Ureter (tissue), 1 donor: ENCODE data around the gene CKLF. TPM values are rescaled to one million over a fixed set of nuclear protein-coding genes. Genes with fewer than 3 reads are reported as not detected.
"Not testable (repeated sequence)": the region's sequence is repeated elsewhere in the genome, so short reads cannot be mapped to it uniquely, and the experiment has no call there.

Experiments
- DNase-seq: peaks from one replicate; pipeline ENCODE4 v3.0.0-alpha.2; 2020; ENCODE audit warnings: low spot score
- total RNA-seq: library from RNA; stranded (reverse); gene quantifications from one replicate; pipeline ENCODE4 v1.2.4, GENCODE V29; 2023
- donor health status: DM: yes; HTN: yes; CAD: no.

CKLF gene
- total RNA-seq, 1 donor from 2014 or later: 34.0 TPM

GRCh38 chr16:66542396-66542795 is 10.0 kb upstream of the CKLF start:
- no peak for DNase-seq

GRCh38 chr16:66543541-66543940 is 8.8 kb upstream of the CKLF start:
- DNase-seq: no peak

DNA sequence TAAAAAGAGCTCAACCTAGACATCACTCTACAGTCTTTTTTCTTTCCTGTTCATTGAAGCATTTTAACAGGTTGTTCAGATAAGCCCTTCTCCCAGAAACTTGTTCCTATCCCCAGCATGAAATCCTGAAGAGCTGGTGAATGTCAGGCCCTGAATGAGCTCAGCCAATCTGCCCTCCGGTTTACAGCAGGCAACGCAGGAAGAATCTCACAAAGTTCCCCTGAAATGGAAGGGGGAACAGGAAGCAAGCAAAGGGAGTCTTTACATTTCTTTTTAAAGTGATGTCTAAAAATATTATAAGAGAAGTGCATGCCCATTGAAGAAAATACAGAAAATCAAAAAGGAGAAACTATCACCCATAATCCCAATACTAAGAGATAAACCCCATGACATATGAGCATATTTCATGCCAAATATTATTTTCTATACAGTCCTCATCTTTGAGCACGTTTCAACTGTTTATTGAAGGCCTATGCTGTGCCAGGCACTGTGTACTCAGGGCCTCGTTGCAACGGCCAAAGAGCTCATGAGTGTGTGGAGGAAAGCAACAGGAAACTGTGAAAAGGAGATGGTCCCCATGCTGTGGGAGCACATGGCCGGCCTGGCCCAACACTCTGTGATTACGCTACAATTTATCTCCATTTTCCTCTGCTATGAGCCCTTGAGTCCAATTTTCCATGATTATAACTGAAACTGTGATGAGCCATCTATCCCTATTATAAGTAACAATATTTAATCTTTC is 8.2 kb upstream of the CKLF start:
- DNase-seq: no peak

GRCh38 chr16:66547101-66547989 is 5.0 kb upstream of the CKLF start:
- no peak for DNase-seq

- DNase-seq: no peak
These were observed 4.3 kb upstream of the CKLF start for GRCh38 chr16:66548068-66548467.

DNA sequence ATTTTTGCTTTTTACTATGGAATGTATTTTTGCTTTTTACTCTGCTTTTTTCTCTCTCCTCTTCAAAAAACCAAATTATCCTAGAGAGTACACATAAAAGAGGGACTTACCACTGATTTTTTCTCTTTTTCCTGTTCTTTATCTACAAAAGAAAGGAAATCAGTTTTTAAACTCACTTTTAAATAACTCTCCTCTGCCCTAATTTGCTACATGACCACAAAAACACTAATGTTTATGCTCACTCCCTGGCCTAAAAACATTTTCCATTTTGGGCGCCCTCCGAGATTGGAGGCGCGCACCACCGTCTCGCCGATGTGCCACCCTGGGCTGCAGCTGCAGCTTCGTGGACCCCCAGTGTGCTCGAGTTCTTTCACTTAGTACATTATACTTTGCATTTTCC is 3.5 kb upstream of the CKLF start:
- DNase-seq: no peak

DNA sequence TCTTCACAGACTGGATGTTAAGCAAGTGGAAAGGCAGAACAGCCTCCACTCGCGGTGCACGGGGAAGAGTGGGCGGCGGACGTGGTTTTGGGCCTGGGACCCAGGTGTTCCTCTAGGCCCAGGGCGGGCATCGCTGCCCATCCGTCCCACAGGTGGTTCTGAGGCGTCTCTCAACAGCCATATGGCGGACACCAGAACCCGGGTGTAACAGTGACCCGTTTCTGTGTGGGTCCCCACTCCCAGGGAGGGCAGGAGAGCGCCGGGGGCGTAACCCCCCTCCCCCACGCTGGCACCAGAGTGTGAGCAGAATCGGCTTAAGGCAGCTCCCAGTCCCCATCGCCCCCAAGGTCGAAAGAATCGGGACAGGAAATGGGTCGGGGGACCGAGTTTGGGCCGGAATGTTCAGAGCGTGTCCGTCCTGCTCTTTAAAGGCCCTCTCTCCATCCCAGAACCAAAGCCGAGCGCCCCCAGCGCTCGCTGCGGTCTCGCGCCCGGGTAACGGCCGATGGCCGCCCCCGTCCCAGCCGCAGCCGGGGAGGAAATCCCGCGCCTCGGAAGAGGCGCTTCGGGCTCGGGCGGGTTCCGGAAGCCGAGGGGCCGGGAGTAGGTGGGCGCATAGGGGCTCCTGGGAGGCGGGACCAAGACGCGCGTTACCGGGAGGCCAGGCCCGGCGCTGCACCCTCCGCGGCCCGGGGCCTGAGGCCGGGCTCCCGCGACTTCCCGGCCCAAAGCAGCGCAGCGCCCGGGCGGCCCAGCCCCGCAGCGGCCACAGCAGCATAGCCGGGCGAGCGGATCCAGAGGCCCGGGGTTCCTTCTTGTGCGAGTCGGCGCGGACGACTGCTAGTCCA is 2.9 kb upstream of the CKLF start, which contains the start of gene TK2:
TK2 (minus strand) TSS at position 839 of the 848 bp plus-strand sequence; CDS start at position 778, 61 bp downstream.
- DNase-seq: peak; percentile 62

DNA sequence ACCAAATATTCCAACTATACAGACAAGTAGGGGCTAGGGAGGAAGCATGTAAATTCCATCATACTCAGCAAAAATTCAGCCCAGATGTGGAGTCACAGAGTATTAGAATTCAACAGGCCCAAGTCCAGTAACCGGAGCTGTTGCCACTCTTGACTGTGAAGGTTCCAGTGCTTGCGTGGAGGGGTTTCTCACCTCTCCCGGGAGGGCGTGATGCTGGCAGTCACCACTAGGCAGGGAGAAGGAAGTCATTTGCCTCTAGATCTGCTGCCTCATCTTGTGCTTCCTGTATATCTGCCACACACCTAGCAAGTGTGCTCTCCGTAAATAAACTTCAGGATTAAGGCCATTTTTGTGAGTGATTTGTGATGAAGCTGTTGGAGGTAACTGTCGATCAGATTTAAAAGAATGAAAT is 1.0 kb upstream of the CKLF start:
- DNase-seq: no peak

GRCh38 chr16:66551788-66552285 is 539 bp upstream of the CKLF start:
- no peak for DNase-seq

- no peak for DNase-seq
These were observed 847 bp downstream of the CKLF start for GRCh38 chr16:66553223-66553622.

GRCh38 chr16:66554021-66554420 is 1.6 kb downstream of the CKLF start:
- no peak for DNase-seq

DNA sequence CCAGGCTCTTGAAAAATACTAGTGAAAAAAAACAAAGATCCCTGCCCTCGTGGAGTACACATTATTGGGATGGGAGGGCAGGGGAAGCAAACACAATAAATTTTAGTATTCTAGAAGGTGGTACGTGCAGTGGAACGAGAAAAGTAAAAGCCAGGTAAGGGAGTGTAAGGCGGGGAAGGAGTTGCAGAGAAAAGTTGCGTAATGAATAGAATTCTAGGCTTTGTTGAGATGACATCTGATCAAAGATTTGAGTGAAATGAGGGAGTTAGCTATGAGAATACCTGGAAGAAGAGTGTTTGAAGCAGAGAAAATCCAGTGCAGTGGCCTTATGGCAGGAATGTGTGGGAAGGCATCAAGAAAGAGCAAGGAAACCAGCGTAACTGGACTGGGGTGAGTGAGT is 2.1 kb downstream of the CKLF start:
- DNase-seq: no peak

- no peak for DNase-seq
These were observed 7.7 kb downstream of the CKLF start for GRCh38 chr16:66560107-66560506.

DNA sequence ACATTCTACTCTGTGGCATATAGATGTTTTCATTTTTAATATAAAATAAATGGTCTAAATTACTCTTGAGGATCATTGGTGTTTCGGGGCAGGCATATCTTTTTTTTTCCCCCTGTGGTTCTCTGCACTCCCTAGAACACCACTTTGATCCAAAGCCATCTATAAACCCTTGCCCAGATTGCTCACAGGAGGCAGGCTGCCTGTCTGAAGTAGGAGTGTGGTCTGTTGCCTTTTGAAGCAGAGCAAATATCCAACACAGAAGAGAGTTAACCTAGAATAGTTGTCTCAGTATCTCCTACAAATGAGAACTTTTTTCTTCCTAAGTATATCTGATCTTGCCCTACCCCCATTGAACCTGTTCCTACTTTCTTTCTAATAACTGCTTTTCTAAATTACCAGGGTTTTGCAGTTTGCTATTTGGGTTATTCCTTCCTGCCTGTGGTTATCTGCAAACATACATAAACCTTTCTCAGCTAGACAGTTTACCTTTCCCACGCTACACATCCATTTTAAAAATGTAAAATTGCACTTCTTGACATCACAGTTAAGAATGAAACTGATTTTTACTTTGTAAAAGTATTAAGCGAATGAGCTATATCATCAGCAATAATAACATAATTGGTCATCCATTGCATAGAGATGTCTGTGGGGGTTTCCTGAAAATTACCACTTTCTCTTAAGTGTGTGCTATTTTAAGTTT is 9.2 kb downstream of the CKLF start:
- DNase-seq: no peak

DNA sequence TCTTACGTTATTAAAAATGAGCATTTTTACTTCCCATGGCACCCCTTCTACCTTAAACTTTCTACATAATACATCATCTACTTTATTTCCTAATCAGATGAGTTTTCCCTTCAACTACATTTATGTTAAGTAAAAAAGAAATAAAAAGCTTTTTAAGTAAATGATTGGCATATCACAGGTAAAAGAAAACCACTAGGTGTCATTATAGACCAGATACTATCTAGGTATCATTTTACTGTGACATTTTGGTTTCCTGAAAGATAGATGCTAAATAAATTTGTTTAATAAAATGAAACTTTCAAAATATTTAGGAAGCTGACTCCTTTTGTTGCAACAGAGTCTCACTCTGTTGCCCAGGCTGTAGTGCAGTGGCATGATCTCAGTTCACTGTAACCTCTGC is 10.0 kb downstream of the CKLF start:
- no peak for DNase-seq

GRCh38 chr16:66562986-66563385 is 10.6 kb downstream of the CKLF start:
- no peak for DNase-seq

DNA sequence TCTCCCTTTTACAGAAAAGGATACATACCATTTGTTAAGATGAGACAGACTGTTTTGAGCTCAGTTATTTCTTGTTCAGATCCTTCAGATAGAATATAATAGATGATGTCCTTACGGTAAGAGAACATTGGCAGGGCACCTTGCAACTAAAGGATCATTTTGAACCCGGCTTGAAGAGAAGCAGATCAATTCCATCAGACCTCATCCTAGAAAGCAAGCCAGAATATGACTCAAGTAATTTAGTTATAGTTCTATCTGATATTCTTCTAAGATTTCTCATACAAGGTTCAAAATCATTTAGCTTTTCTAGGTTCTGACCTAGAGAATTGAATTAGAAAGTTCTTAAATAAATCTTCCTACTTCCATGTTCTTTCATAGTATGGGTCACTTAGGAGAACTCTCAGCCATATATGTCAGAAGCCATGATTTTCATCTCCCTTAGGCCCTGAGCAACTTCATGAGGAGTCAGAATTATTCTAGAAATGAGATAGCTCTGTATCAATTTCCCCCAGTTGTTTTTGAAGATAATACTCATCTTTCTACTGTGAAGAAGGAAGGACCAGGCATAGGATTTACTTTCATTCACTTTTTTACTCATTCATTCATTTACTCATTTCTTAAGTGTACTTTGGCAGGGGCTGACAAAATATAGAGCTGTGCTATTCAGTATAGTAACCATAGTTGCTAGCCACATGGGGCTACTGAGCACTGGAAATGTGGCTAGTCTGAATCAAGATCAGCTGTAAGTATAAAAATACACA is 11.4 kb downstream of the CKLF start:
- DNase-seq: no peak

GRCh38 chr16:66566051-66566901 is 13.9 kb downstream of the CKLF start, which contains the start of gene CMTM1:
CMTM1 (plus strand) TSS chr16:66566439; CDS start chr16:66566514, 75 bp downstream.
- no peak for DNase-seq

DNA sequence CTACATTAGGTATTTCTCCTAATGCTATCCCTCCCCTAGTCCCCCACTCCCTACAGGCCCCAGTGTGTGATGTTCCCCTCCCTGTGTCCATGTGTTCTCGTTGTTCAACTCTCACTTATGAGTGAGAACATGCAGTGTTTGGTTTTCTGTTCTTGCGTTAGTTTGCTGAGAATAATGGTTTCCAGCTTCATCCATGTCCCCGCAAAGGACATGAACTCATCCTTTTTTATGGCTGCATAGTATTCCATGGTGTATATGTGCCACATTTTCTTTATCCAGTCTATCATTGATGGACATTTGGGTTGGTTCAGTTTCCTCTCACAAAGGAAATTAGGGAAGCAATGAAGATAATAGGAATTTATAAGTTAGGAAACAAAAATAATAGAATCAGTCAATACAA is 14.9 kb downstream of the CKLF start:
- DNase-seq: not testable (repeated sequence)
